Measurements from ENCODE around the gene GPRC5C. TPM values are rescaled to one million over a fixed set of nuclear protein-coding genes. Genes with fewer than 3 reads are reported as not detected.
A peak's percentile ranks its signal among the peaks of the same experiment; 100 is the strongest.

GPRC5C gene
- total RNA-seq, 1 experiment from 2014 or later: 37.3 TPM

DNA sequence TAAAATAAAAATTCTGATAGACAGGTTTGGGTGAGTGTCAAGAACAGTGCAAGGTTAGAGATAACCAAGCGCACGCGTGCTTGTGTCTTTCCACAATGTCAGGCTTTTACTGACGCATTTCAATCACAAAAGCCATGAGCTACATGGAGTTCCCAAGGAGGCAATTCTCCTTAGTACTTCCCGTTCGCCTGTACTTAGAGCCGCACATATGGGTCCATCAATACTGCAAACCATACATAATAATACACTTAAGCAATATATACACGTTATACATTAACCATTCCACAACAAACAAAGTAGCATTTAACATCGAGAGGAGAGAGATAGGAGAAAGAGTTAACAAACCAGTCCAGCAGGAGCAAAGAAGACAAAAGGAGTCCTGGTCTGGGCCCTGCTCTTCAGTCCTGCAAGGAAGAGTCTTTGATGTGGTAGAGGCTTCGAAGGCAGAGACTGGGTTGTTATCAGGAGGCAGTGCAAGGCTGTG is 11.9 kb upstream of the GPRC5C start:
- H3K4me1 Mint-ChIP-seq (ENCODE audit: low read depth, unreplicated experiment): peaks cover 22% of the 10 kb centered on the region
- H3K27me3 Mint-ChIP-seq (ENCODE audit: unreplicated experiment): no peaks in the 10 kb centered on the region

GRCh38 chr17:74424117-74424516 is 7.8 kb upstream of the GPRC5C start:
- Mint-ChIP-seq H3K4me1 (ENCODE audit: low read depth, unreplicated experiment) (peaks cover 39% of the 10 kb centered on the region), H3K9me3 (ENCODE audit: low read depth, unreplicated experiment) (no peaks in the 10 kb centered on the region), H3K4me3 (ENCODE audit: low read depth, unreplicated experiment) (no peak overlapping the region), H3K27ac (ENCODE audit: unreplicated experiment) (no peak overlapping the region), H3K27me3 (ENCODE audit: unreplicated experiment) (no peaks in the 10 kb centered on the region), H3K36me3 (ENCODE audit: insufficient read depth, unreplicated experiment) (peaks cover 6% of the 10 kb centered on the region)
- CTCF ChIA-PET: no interaction called here
- TF ChIP-seq, protein P1, sequence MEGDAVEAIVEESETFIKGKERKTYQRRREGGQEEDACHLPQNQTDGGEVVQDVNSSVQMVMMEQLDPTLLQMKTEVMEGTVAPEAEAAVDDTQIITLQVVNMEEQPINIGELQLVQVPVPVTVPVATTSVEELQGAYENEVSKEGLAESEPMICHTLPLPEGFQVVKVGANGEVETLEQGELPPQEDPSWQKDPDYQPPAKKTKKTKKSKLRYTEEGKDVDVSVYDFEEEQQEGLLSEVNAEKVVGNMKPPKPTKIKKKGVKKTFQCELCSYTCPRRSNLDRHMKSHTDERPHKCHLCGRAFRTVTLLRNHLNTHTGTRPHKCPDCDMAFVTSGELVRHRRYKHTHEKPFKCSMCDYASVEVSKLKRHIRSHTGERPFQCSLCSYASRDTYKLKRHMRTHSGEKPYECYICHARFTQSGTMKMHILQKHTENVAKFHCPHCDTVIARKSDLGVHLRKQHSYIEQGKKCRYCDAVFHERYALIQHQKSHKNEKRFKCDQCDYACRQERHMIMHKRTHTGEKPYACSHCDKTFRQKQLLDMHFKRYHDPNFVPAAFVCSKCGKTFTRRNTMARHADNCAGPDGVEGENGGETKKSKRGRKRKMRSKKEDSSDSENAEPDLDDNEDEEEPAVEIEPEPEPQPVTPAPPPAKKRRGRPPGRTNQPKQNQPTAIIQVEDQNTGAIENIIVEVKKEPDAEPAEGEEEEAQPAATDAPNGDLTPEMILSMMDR (IDR thresholded peaks at IDR 0.05; ENCODE audit: unreplicated experiment): no peak
- DNase-seq: no peak
- intact Hi-C loops (cut with micrococcal nuclease; ENCODE audit: unreplicated experiment): no loop called here
- no TSS peak for BruUV-seq (replicated peaks)

More for the DNA sequence above, 11.9 kb upstream of the GPRC5C start:
- Mint-ChIP-seq H3K4me3 (ENCODE audit: low read depth, unreplicated experiment) (no peak overlapping the region), H3K36me3 (ENCODE audit: insufficient read depth, unreplicated experiment) (peaks cover 6% of the 10 kb centered on the region), H3K9me3 (ENCODE audit: low read depth, unreplicated experiment) (no peaks in the 10 kb centered on the region), H3K27ac (ENCODE audit: unreplicated experiment) (no peak overlapping the region)
- intact Hi-C loops (cut with micrococcal nuclease; ENCODE audit: unreplicated experiment): no loop called here
- DNase-seq: no peak
- no TSS peak for BruUV-seq (replicated peaks)
- TF ChIP-seq, protein P1 (IDR thresholded peaks at IDR 0.05; ENCODE audit: unreplicated experiment): no peak
- CTCF ChIA-PET: no interaction called here

DNA sequence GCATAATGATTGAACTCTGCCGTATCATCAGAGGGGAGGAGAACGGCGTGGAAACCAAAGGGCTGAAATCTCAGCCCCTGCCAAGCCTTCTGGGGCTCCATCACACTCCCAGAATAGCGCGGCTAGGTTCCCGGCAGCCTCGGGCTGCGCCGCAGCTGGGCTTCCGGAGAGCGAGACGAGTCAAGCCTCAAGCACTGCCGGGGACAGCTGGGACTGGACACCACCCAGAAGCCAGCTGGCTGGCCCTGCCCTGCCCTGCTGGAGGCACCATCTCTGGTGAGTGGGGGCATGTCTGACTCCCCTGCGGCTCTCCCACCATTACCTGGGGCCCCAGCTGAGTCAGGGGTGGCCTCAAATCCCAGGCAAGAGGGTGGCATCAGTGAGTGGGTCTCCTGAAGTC is 7.2 kb upstream of the GPRC5C start:
- Mint-ChIP-seq H3K4me1 (ENCODE audit: low read depth, unreplicated experiment) (peaks cover 34% of the 10 kb centered on the region), H3K36me3 (ENCODE audit: insufficient read depth, unreplicated experiment) (peaks cover 6% of the 10 kb centered on the region), H3K9me3 (ENCODE audit: low read depth, unreplicated experiment) (no peaks in the 10 kb centered on the region), H3K27ac (ENCODE audit: unreplicated experiment) (no peak overlapping the region), H3K27me3 (ENCODE audit: unreplicated experiment) (no peaks in the 10 kb centered on the region), H3K4me3 (ENCODE audit: low read depth, unreplicated experiment) (no peak overlapping the region)
- intact Hi-C loops (cut with micrococcal nuclease; ENCODE audit: unreplicated experiment): no loop called here
- TF ChIP-seq, protein P1 (IDR thresholded peaks at IDR 0.05; ENCODE audit: unreplicated experiment): no peak
- no peak for DNase-seq
- no TSS peak for BruUV-seq (replicated peaks)
- CTCF ChIA-PET: no interaction called here

DNA sequence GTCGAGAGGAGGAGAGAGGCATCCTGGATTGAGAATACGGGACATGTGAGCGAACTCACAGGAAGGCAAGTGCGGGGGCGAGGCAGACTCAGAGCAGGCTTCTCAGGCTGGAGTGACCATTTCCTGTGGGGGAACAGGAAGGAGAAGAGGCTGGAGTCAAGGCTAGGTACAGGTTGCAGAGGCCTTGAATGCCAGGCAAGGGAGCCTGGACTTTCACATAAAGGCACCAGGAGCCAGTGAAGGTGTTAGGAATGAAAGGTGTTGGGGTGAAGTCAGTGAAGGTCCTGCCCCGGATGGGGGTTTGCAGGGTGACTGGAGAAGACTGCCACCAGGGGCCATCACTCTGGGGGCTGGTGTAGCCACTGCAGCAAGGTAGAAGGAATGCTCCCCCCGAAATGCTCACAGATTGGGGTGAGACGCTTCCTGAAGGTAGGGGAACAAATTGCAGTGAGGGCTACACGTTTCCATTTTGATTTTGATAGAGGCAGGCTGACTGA is 5.3 kb upstream of the GPRC5C start:
- Mint-ChIP-seq H3K4me1 (ENCODE audit: low read depth, unreplicated experiment) (peaks cover 27% of the 10 kb centered on the region), H3K27ac (ENCODE audit: unreplicated experiment) (peak overlapping the region; percentile 90)
- no TSS peak for BruUV-seq (replicated peaks)

More for the DNA sequence above, 5.3 kb upstream of the GPRC5C start:
- H3K27me3 Mint-ChIP-seq (ENCODE audit: unreplicated experiment): no peaks in the 10 kb centered on the region
- H3K4me3 Mint-ChIP-seq (ENCODE audit: low read depth, unreplicated experiment): peak overlapping the region; percentile 29
- CTCF ChIA-PET: no interaction called here
- no peaks in the 10 kb centered on the region for H3K9me3 Mint-ChIP-seq (ENCODE audit: low read depth, unreplicated experiment)
- no peak for DNase-seq
- TF ChIP-seq, protein P1 (IDR thresholded peaks at IDR 0.05; ENCODE audit: unreplicated experiment): no peak
- intact Hi-C loops (cut with micrococcal nuclease; ENCODE audit: unreplicated experiment): no loop called here
- H3K36me3 Mint-ChIP-seq (ENCODE audit: insufficient read depth, unreplicated experiment): peaks cover 22% of the 10 kb centered on the region

Measured in Calu3 (cell line).